SK-N-MC (cell line): ENCODE results near the gene OTULIN.

Experiments
- EZH2 ChIP-seq: fragments of 200-600 bp; sonication (generic); IDR thresholded peaks from one replicate; pipeline ENCODE4 v1.6.1; 2017; ENCODE audit warnings: antibody characterized with exemption
- POLR2AphosphoS5 ChIP-seq: IDR thresholded peaks from 2 replicates; pipeline ENCODE4 v1.6.1; 2012; ENCODE audit warnings: mild to moderate bottlenecking, low read depth, low read length, borderline replicate concordance

GRCh38 chr5:14732991-14733390, 68.5 kb downstream of the OTULIN start:
- TF ChIP-seq EZH2 = no peak
- no peak for TF ChIP-seq POLR2AphosphoS5
